Vagina (tissue), 2 donors: Measurements from ENCODE around the gene WDR59. TPM values are rescaled to one million over a fixed set of nuclear protein-coding genes. Genes with fewer than 3 reads are reported as not detected.

Source experiments
- DNase-seq, 2 donors: peaks; one replicate each; pipeline ENCODE4 v3.0.0-alpha.2; 2017; ENCODE audit errors: extremely low spot score in 2 of 2
- H3K27ac ChIP-seq: fragments of 200-600 bp; sonication (generic); one replicate; pipeline ENCODE4 v1.5.1; 2019
- H3K27me3 ChIP-seq: fragments of 200-600 bp; sonication (generic); one replicate; pipeline ENCODE4 v1.5.1; 2019
- H3K36me3 ChIP-seq, 2 donors: fragments of 200-600 bp; sonication (generic); one replicate each; pipeline ENCODE4 v1.5.1; 2017 to 2019
- H3K4me1 ChIP-seq: fragments of 200-600 bp; sonication (generic); one replicate; pipeline ENCODE4 v1.5.1; 2019
- H3K4me3 ChIP-seq, 2 donors: fragments of 200-600 bp; sonication (generic); 1 replicate in 1 of 2; 2 replicates in 1 of 2; pipeline ENCODE4 v1.5.1; 2016 to 2019
- H3K9me3 ChIP-seq: fragments of 200-600 bp; sonication (generic); one replicate; pipeline ENCODE4 v1.5.1; 2019
- CTCF ChIP-seq, 3 experiments: fragments of 450-650 bp in 2 of 3; fragments of 200-600 bp in 1 of 3; sonication (generic) in 1 of 3; IDR thresholded peaks; one replicate each; pipeline ENCODE4 v1.5.1; 2017 to 2019; ENCODE audit warnings: antibody characterized with exemption in 3 of 3, mild to moderate bottlenecking in 2 of 3, moderate library complexity in 2 of 3
- POLR2A ChIP-seq, 2 donors: fragments of 450-650 bp; IDR thresholded peaks; one replicate each; pipeline ENCODE4 v1.6.1; 2017; ENCODE audit warnings: antibody characterized with exemption in 2 of 2, mild to moderate bottlenecking in 2 of 2, moderate library complexity in 2 of 2
- POLR2AphosphoS5 ChIP-seq, 2 donors: sonication (generic); formaldehyde crosslinking; IDR thresholded peaks; one replicate each; pipeline ENCODE4 v1.9.0; 2017; ENCODE audit warnings: antibody characterized with exemption in 2 of 2, mild to moderate bottlenecking in 2 of 2, low read depth in 1 of 2; ENCODE audit not compliant: insufficient read depth in 1 of 2
- intact Hi-C: fragments of 100-400 bp; cut with DNase I; formaldehyde crosslinking; loops from one replicate; pipeline ENCODE4 v1.15.1; 2023
- total RNA-seq: library from RNA; depleted of rRNA; stranded (reverse); fragments of >200 nt; gene quantifications from one replicate; pipeline ENCODE4 v1.2.3, GENCODE V29; 2016

Gene WDR59
- total RNA-seq, 1 donor from 2014 or later: 95.3 TPM

DNA sequence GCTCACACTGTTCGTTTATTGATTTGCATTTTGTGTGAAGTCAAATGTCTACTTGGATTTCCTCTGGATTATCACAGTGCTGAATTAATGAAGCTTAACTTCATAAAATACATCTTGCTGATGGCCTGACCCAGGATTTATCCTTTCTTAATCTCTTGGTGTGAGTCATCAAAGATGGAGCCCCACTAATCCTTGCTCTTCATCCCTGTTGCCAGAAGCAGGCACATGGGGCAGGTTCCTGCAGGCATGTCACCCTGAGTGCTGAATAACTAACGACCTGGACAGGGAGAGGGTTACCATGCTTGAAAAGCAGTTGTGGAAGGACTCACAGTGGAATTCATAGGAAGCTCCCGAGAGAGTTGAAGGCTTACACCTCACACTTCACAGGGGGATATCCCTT lies 154.3 kb downstream of the WDR59 start:
- no peak overlapping the region for H3K27ac ChIP-seq
- H3K4me3 ChIP-seq: no peak overlapping the region
- H3K4me1 ChIP-seq: no peaks in the 10 kb centered on the region
- no peak for DNase-seq
- TF ChIP-seq POLR2AphosphoS5 (IDR thresholded peaks at IDR 0.05; ENCODE audit: insufficient read depth in 1 of 2, low read depth in 1 of 2): peak in 1 of 2 donors; percentile 56
- TF ChIP-seq CTCF (IDR thresholded peaks at IDR 0.05): no peak
- intact Hi-C loops: no loop called here
- no peaks in the 10 kb centered on the region for H3K27me3 ChIP-seq
- no peaks in the 10 kb centered on the region for H3K36me3 ChIP-seq
- peaks cover 4% of the 10 kb centered on the region for H3K9me3 ChIP-seq

- no peaks in the 10 kb centered on the region for H3K4me1 ChIP-seq
- no peak for TF ChIP-seq POLR2AphosphoS5 (IDR thresholded peaks at IDR 0.05; ENCODE audit: insufficient read depth in 1 of 2, low read depth in 1 of 2)
- TF ChIP-seq POLR2A (IDR thresholded peaks at IDR 0.05): no peak
- no peak for TF ChIP-seq CTCF (IDR thresholded peaks at IDR 0.05)
- no peaks in the 10 kb centered on the region for H3K27me3 ChIP-seq
- no peak overlapping the region for H3K27ac ChIP-seq
- H3K9me3 ChIP-seq: peaks cover 4% of the 10 kb centered on the region
- intact Hi-C loops: no loop called here
- no peaks in the 10 kb centered on the region for H3K36me3 ChIP-seq
- H3K4me3 ChIP-seq: no peak overlapping the region
- DNase-seq: no peak
Observed at GRCh38 chr16:74829637-74830036, 155.3 kb downstream of the WDR59 start.

DNA sequence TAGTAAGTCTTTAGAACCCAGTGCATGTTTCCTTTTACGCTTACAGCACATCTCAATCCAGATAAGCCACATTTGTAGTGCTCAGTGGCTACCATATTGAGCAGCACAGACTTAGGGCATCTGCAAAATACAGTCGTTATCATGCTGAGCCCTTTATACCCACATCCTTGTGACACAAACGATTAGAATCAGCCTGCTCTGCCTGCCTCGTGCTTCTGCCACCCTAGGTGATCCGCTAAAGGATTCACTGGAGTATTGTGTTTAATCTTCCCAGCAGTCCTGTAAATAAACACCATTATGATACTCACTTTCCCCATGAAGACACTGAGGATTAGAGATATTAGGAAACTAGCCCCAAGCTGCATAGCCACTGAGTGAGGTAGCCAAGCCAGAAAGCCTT lies 159.0 kb downstream of the WDR59 start:
- H3K36me3 ChIP-seq: no peaks in the 10 kb centered on the region
- peaks cover 4% of the 10 kb centered on the region for H3K9me3 ChIP-seq
- no peaks in the 10 kb centered on the region for H3K4me1 ChIP-seq
- DNase-seq: no peak
- H3K4me3 ChIP-seq: no peak overlapping the region
- H3K27ac ChIP-seq: no peak overlapping the region
- H3K27me3 ChIP-seq: no peaks in the 10 kb centered on the region
- intact Hi-C loops: no loop called here
- TF ChIP-seq POLR2AphosphoS5 (IDR thresholded peaks at IDR 0.05; ENCODE audit: insufficient read depth in 1 of 2, low read depth in 1 of 2) (no peak), CTCF (IDR thresholded peaks at IDR 0.05) (no peak), POLR2A (IDR thresholded peaks at IDR 0.05) (no peak)

GRCh38 chr16:74825016-74825415 lies 159.9 kb downstream of the WDR59 start:
- Histone ChIP-seq H3K9me3 (peaks cover 4% of the 10 kb centered on the region), H3K36me3 (no peaks in the 10 kb centered on the region), H3K4me3 (no peak overlapping the region), H3K27me3 (no peaks in the 10 kb centered on the region), H3K27ac (no peak overlapping the region), H3K4me1 (no peaks in the 10 kb centered on the region)
- intact Hi-C loops: no loop called here
- no peak for DNase-seq
- TF ChIP-seq POLR2AphosphoS5 (IDR thresholded peaks at IDR 0.05; ENCODE audit: insufficient read depth in 1 of 2, low read depth in 1 of 2) (no peak), POLR2A (IDR thresholded peaks at IDR 0.05) (no peak), CTCF (IDR thresholded peaks at IDR 0.05) (no peak)

Other genes starting within 250 kb of the WDR59 start
- gene FA2H, start 210.3 kb downstream of the WDR59 start, total RNA-seq: not detected
- gene ZNRF1, start 13.9 kb upstream of the WDR59 start, total RNA-seq: 20.1 TPM
- gene LDHD, start 131.7 kb upstream of the WDR59 start, total RNA-seq: 10.1 TPM
- gene ZFP1, start 163.4 kb upstream of the WDR59 start, total RNA-seq: 11.3 TPM
- not detected for gene CTRB2, start 222.0 kb upstream of the WDR59 start, total RNA-seq
- not detected for gene CTRB1, start 233.9 kb upstream of the WDR59 start, total RNA-seq